CD14-positive monocyte (primary cell): ENCODE results near the gene TAF10. TPM values are rescaled to one million over a fixed set of nuclear protein-coding genes. Genes with fewer than 3 reads are reported as not detected.

Experiments
- DNase-seq, 3 donors: peaks; one replicate each; pipeline ENCODE4 v3.0.0-alpha.2; 2011 to 2022
- H2AFZ ChIP-seq: 2 replicates; pipeline ENCODE4 v1.6.0; 2012; ENCODE audit warnings: mild to moderate bottlenecking, low read depth, low read length, inconsistent platforms; ENCODE audit not compliant: insufficient read depth, poor library complexity, severe bottlenecking
- H3K27ac ChIP-seq, 2 donors: 1 replicate in 1 of 2; 2 replicates in 1 of 2; pipeline ENCODE4 v1.5.1; 2012 to 2013; ENCODE audit warnings: low read length in 2 of 2, control low read depth in 1 of 2, inconsistent platforms in 1 of 2, low read depth in 1 of 2, mild to moderate bottlenecking in 1 of 2
- H3K27me3 ChIP-seq, 2 donors: one replicate each; pipeline versions ENCODE4 v1.6.0 to v1.6.1; 2011 to 2013; ENCODE audit warnings: low read length in 2 of 2; ENCODE audit not compliant: control insufficient read depth in 2 of 2, insufficient read depth in 2 of 2
- H3K36me3 ChIP-seq, 2 donors: replicated peaks in 1 of 2; 1 replicate in 1 of 2; 2 replicates in 1 of 2; pipeline versions ENCODE4 v1.5.1 to v1.6.1; 2012 to 2013; ENCODE audit warnings: low read length in 2 of 2, control low read depth in 1 of 2, inconsistent platforms in 1 of 2, mild to moderate bottlenecking in 1 of 2; ENCODE audit not compliant: insufficient read depth in 2 of 2, control insufficient read depth in 1 of 2
- H3K4me1 ChIP-seq, 2 donors: 1 replicate in 1 of 2; 2 replicates in 1 of 2; pipeline versions ENCODE4 v1.5.1 to v1.6.1; 2012 to 2013; ENCODE audit warnings: low read length in 2 of 2, control low read depth in 1 of 2, inconsistent platforms in 1 of 2, mild to moderate bottlenecking in 1 of 2, moderate library complexity in 1 of 2; ENCODE audit not compliant: insufficient read depth in 2 of 2, control insufficient read depth in 1 of 2
- H3K4me2 ChIP-seq: replicated peaks from 2 replicates; pipeline ENCODE3; 2012; ENCODE audit warnings: low read length, moderate library complexity, mild to moderate bottlenecking; ENCODE audit not compliant: poor library complexity, severe bottlenecking; ENCODE audit errors: extremely low read depth
- H3K4me3 ChIP-seq, 3 experiments: fragments of 200-600 bp in 1 of 3; sonication (generic) in 1 of 3; replicated peaks in 1 of 3; 1 replicate in 2 of 3; 2 replicates in 1 of 3; pipeline ENCODE4 v1.5.1; 2011 to 2013; ENCODE audit warnings: low read length in 3 of 3, mild to moderate bottlenecking in 3 of 3, control low read depth in 2 of 3, low read depth in 2 of 3, inconsistent platforms in 1 of 3, moderate library complexity in 1 of 3
- H3K79me2 ChIP-seq: 2 replicates; pipeline ENCODE4 v1.6.0; 2012; ENCODE audit warnings: mild to moderate bottlenecking, control low read depth, inconsistent platforms, low read length, moderate library complexity; ENCODE audit not compliant: insufficient read depth
- H3K9ac ChIP-seq: 2 replicates; pipeline ENCODE4 v1.6.0; 2017; ENCODE audit warnings: low read length, mild to moderate bottlenecking; ENCODE audit not compliant: insufficient read depth, poor library complexity, severe bottlenecking
- H3K9me3 ChIP-seq, 2 donors: replicated peaks in 1 of 2; 1 replicate in 1 of 2; 2 replicates in 1 of 2; pipeline versions ENCODE4 v1.5.1 to v1.6.1; 2012 to 2013; ENCODE audit warnings: low read length in 2 of 2, control low read depth in 1 of 2; ENCODE audit not compliant: control insufficient read depth in 1 of 2, insufficient read depth in 1 of 2
- H4K20me1 ChIP-seq: 2 replicates; pipeline ENCODE4 v1.6.0; 2012; ENCODE audit warnings: mild to moderate bottlenecking, low read length, control low read depth, moderate library complexity; ENCODE audit not compliant: insufficient read depth
- H3K27ac Mint-ChIP-seq, 7 donors: one replicate each; pipeline ENCODE4 v1.8.0; 2020; ENCODE audit warnings: mild to moderate bottlenecking in 7 of 7, mixed read lengths in 7 of 7, moderate library complexity in 6 of 7, inconsistent platforms in 2 of 7
- H3K27me3 Mint-ChIP-seq, 3 donors: one replicate each; pipeline ENCODE4 v1.8.0; 2021 to 2022; ENCODE audit warnings: low read depth in 3 of 3, mild to moderate bottlenecking in 3 of 3, mixed read lengths in 3 of 3, moderate library complexity in 3 of 3, inconsistent platforms in 1 of 3
- H3K36me3 Mint-ChIP-seq, 2 donors: one replicate each; pipeline ENCODE4 v1.8.0; 2020; ENCODE audit warnings: mixed read lengths in 2 of 2, inconsistent platforms in 1 of 2, mild to moderate bottlenecking in 1 of 2
- H3K4me1 Mint-ChIP-seq: one replicate; pipeline ENCODE4 v1.8.0; 2020; ENCODE audit warnings: mild to moderate bottlenecking, mixed read lengths
- H3K4me3 Mint-ChIP-seq, 2 donors: one replicate each; pipeline ENCODE4 v1.8.0; 2020; ENCODE audit warnings: mild to moderate bottlenecking in 2 of 2, mixed read lengths in 2 of 2, moderate library complexity in 1 of 2
- H3K9me3 Mint-ChIP-seq, 7 donors: one replicate each; pipeline ENCODE4 v1.8.0; 2020 to 2022; ENCODE audit warnings: mixed read lengths in 7 of 7, mild to moderate bottlenecking in 6 of 7, moderate library complexity in 6 of 7, inconsistent platforms in 2 of 7
- WGBS: methylation state at CpG from one replicate; pipeline ENCODE4 v1.1.5; 2013; ENCODE audit warnings: missing lambda C conversion rate; ENCODE audit not compliant: insufficient coverage; 5-methylcytosine and 5-hydroxymethylcytosine counted together
- intact Hi-C, 2 donors: fragments of 100-400 bp; cut with micrococcal nuclease; formaldehyde crosslinking; loops; one replicate each; pipeline versions ENCODE4 v1.15.0 to v1.15.1; 2023
- polyA plus RNA-seq, 3 donors: library from polyadenylated mRNA; depleted of rRNA in 1 of 3; unstranded in 2 of 3; stranded (reverse) in 1 of 3; fragments of 300-500 nt in 2 of 3; fragments of >200 nt in 1 of 3; fragmentation: Illumina TruSeq in 2 of 3; gene quantifications; 1 replicate in 2 of 3; 2 replicates in 1 of 3; pipeline ENCODE4 v1.2.3, GENCODE V29; 2012 to 2021
- TF ChIP-seq, protein P1 (sequence below): fragments of 200-600 bp; IDR thresholded peaks from one replicate; pipeline ENCODE4 v1.8.0; 2022; ENCODE audit warnings: antibody characterized with exemption, mild to moderate bottlenecking

TAF10 gene
- polyA plus RNA-seq, 3 donors, result 137 to 233 (median 232) TPM

DNA sequence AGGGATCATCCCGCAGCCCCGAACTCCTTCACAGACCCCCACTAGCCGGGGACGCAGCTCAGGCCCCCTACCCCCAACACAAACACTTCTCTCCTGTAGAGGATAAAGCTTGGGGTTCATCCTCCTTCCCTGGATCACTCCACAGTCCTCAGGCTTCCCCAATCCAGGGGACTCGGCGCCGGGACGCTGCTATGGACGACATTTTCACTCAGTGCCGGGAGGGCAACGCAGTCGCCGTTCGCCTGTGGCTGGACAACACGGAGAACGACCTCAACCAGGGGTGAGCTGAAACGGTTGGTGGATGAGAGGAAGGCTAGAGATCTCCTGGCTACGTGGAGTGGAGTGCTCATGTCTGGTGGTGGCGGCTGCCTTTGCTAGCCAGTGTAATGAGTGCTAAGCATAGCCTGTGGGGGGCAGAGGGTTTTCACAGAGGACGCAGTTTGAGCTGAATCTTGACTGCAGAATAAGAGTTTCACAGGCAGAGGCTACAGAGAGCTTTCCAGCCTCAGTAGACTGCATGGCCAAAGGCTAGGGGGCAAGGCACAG lies 7.9 kb downstream of the TAF10 start:
- Histone ChIP-seq H3K36me3 (peaks cover 43 to 45% of the 10 kb centered on the region in 2 donors), H3K4me2 (peak overlapping the region; percentile 89), H2AFZ (peak overlapping the region; percentile 89), H3K27me3 (no peaks in the 10 kb centered on the region), H4K20me1 (peaks cover 65% of the 10 kb centered on the region), H3K4me3 (peak overlapping the region; percentile 70 to 96 (median 93)), H3K9me3 (no peaks in the 10 kb centered on the region), H3K9ac (peak overlapping the region; percentile 80), H3K27ac (peak overlapping the region; percentile 74 to 90), H3K79me2 (peaks cover 97% of the 10 kb centered on the region), H3K4me1 (peaks cover 53 to 59% of the 10 kb centered on the region in 2 donors)
- Mint-ChIP-seq H3K36me3 (peaks cover 39 to 60% of the 10 kb centered on the region in 2 donors), H3K9me3 (peaks cover 0 to 1% (median 0%) of the 10 kb centered on the region in 7 donors), H3K4me1 (peaks cover 5% of the 10 kb centered on the region), H3K4me3 (no peak overlapping the region), H3K27me3 (no peaks in the 10 kb centered on the region), H3K27ac (no peak overlapping the region)
- intact Hi-C loops, result loop anchor here (5.0 to 10.0 kb wide), 5 partner anchors 33 to 119 kb away; partner anchors contain the start of genes MRPL17 (in 2 of the 2), ARFIP2 (in 1 of the 2) and TIMM10B (in 1 of the 2)
- TF ChIP-seq, protein P1, sequence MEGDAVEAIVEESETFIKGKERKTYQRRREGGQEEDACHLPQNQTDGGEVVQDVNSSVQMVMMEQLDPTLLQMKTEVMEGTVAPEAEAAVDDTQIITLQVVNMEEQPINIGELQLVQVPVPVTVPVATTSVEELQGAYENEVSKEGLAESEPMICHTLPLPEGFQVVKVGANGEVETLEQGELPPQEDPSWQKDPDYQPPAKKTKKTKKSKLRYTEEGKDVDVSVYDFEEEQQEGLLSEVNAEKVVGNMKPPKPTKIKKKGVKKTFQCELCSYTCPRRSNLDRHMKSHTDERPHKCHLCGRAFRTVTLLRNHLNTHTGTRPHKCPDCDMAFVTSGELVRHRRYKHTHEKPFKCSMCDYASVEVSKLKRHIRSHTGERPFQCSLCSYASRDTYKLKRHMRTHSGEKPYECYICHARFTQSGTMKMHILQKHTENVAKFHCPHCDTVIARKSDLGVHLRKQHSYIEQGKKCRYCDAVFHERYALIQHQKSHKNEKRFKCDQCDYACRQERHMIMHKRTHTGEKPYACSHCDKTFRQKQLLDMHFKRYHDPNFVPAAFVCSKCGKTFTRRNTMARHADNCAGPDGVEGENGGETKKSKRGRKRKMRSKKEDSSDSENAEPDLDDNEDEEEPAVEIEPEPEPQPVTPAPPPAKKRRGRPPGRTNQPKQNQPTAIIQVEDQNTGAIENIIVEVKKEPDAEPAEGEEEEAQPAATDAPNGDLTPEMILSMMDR, result no peak
- DNase-seq, result peak in 2 of 3 donors; percentile 26 to 38
- under 1% methylated on average over 17 of the region's 20 CpGs for WGBS

DNA sequence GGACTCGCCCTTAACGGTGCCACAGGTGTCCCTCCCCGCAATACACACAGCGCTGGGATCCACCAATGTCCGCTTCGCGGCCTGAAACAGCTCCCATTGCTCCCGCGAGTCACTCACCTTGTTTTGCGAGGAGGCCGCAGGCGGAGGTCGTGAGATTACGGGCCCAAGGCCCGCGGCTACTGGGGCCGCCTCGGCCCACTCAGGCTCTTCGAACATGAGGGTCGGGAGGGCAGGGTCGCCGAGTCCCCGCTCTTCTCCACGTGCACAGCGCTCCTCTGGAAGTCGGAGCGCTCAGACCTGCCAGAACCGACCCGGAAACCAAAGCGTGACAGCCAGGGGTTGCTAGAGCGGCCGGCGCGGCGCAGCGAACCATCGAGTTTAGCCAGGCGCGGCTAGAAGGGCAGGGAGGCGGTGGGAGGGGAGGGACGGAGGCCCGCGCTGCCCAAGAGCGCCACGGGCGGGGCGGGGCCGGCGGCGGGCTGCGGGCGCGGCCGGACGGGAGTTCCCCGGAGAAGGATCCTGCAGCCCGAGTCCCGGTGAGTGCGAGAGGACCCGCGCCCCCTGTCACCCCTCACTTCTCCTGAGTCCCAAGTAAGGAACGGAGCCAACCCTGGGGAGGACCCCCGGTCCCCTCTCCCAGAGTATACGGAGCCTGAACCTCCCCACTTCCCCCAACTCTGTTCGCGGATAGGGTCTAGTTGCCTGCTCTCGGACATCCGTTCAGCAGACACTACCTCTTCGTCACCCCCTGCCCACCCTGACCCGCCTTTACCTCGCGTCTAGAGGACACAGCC lies 8.5 kb downstream of the TAF10 start, which contains the start of the genes ILK and RRP8:
TSS of gene ILK (plus strand) at position 488 of the 794 bp plus-strand sequence. CDS start 498 bp downstream, outside the sequence.
TSS of gene RRP8 (minus strand) at position 330 of the 794 bp plus-strand sequence. CDS start at position 216, 114 bp downstream.
- H3K9ac ChIP-seq, result peak within 1 kb of the TSS; percentile 80
- H3K9me3 ChIP-seq, result no peaks in the 10 kb centered on the region
- Mint-ChIP-seq H3K27ac (peak within 1 kb of the TSS in 2 of 7 donors; percentile 63 to 78), H3K4me3 (no peak within 1 kb of the TSS), H3K4me1 (peaks cover 5% of the 10 kb centered on the region), H3K9me3 (peaks cover 0 to 1% (median 0%) of the 10 kb centered on the region in 7 donors), H3K36me3 (peaks cover 38 to 60% of the 10 kb centered on the region in 2 donors), H3K27me3 (peaks cover 0 to 2% (median 0%) of the 10 kb centered on the region in 3 donors)
- peak within 1 kb of the TSS; percentile 89 for H2AFZ ChIP-seq
- peak within 1 kb of the TSS; percentile 74 to 90 for H3K27ac ChIP-seq
- H3K4me3 ChIP-seq, result peak within 1 kb of the TSS; percentile 70 to 96 (median 93)
- H3K36me3 ChIP-seq, result peaks cover 43 to 45% of the 10 kb centered on the region in 2 donors
- peak within 1 kb of the TSS; percentile 89 for H3K4me2 ChIP-seq
- peak; percentile 81 to 83 (median 83) for DNase-seq
- peaks cover 95% of the 10 kb centered on the region for H3K79me2 ChIP-seq
- intact Hi-C loops, result loop anchor here (2.0 to 10.0 kb wide), 6 partner anchors 15 to 119 kb away; partner anchors contain the start of genes MRPL17 (in 2 of the 2), ARFIP2 (in 1 of the 2), TIMM10B (in 1 of the 2) and TPP1 (in 1 of the 2)
- TF ChIP-seq, protein P1, result no peak
- H4K20me1 ChIP-seq, result peaks cover 63% of the 10 kb centered on the region
- peaks cover 53 to 59% of the 10 kb centered on the region in 2 donors for H3K4me1 ChIP-seq
- no peaks in the 10 kb centered on the region for H3K27me3 ChIP-seq
- under 1% methylated on average over 67 of the region's 72 CpGs for WGBS
